ENCODE results near the gene TIMM13. TPM values are rescaled to one million over a fixed set of nuclear protein-coding genes. Genes with fewer than 3 reads are reported as not detected.

Gene TIMM13
- polyA plus RNA-seq, 2 of the 4 experiments (the other 2 are of a cell fraction): 24.7 to 81.2 TPM

GRCh38 chr19:2410023-2410422 lies 17.4 kb downstream of the TIMM13 start:
- H3K27ac ChIP-seq: no peak overlapping the region
- DNase-seq (ENCODE audit: low read depth in 1 of 2, low spot score in 1 of 2) (no peak), FAIRE-seq (no peak), ATAC-seq (no peak)
- ChIA-PET CTCF (interaction anchor here (1.8 to 3.0 kb wide), 2 partner anchors 14 to 17 kb away, joined by 6 to 8 read pairs; no protein-coding TSS in a partner anchor), POLR2A (no interaction called here)
- H3K4me1 ChIP-seq: no peaks in the 10 kb centered on the region
- H3K9me3 ChIP-seq: no peaks in the 10 kb centered on the region
- TF ChIP-seq HOXB5 (CRISPR knock-in tag; IDR thresholded peaks at IDR 0.05): no peak
- no peak for TF ChIP-seq REST (IDR thresholded peaks at IDR 0.05)
- TF ChIP-seq FOSL2 (IDR thresholded peaks at IDR 0.05): no peak
- no peak for TF ChIP-seq FOSL2 (CRISPR knock-in tag; IDR thresholded peaks at IDR 0.05)
- no peak for TF ChIP-seq PHF8 (IDR thresholded peaks at IDR 0.05; ENCODE audit: borderline replicate concordance, low read depth)
- no peak for TF ChIP-seq ZFP36 (IDR thresholded peaks at IDR 0.05; ENCODE audit: borderline replicate concordance, partially characterized antibody)
- TF ChIP-seq FOSB (CRISPR knock-in tag; IDR thresholded peaks at IDR 0.05): no peak
- 65% methylated on average over 5 of the region's 7 CpGs for WGBS (ENCODE audit: missing lambda C conversion rate)
- no peak overlapping the region for H3K4me3 ChIP-seq
- no peak overlapping the region for H3K4me2 ChIP-seq

GRCh38 chr19:2409352-2409912 lies 18.0 kb downstream of the TIMM13 start:
- Histone ChIP-seq H3K9me3 (no peaks in the 10 kb centered on the region), H3K4me3 (no peak overlapping the region), H3K4me1 (no peaks in the 10 kb centered on the region), H3K27ac (no peak overlapping the region), H3K4me2 (no peak overlapping the region)
- POLR2A ChIA-PET: no interaction called here
- CTCF ChIA-PET: interaction anchor here (3.0 kb wide), 1 partner anchor 17 kb away, joined by 8 read pairs; no protein-coding TSS in a partner anchor
- TF ChIP-seq JUNB (IDR thresholded peaks at IDR 0.05) (no peak), HOXB13 (CRISPR knock-in tag; IDR thresholded peaks at IDR 0.05; ENCODE audit: low read depth) (no peak), CBX2 (IDR thresholded peaks at IDR 0.05; ENCODE audit: borderline replicate concordance, low read depth) (no peak), ELK1 (IDR thresholded peaks at IDR 0.05; ENCODE audit: low read depth, low read length) (no peak), POLR2AphosphoS2 (conservative IDR thresholded peaks at IDR 0.05; ENCODE audit: low read length) (no peak), HDAC2 (IDR thresholded peaks at IDR 0.05) (no peak), JUN (IDR thresholded peaks at IDR 0.05) (no peak), CBX8 (IDR thresholded peaks at IDR 0.05) (no peak), SMC3 (IDR thresholded peaks at IDR 0.05) (no peak), BCL3 (IDR thresholded peaks at IDR 0.05) (no peak)
- 70% methylated on average over 7 of the region's 7 CpGs for WGBS (ENCODE audit: missing lambda C conversion rate)
- DNase-seq (ENCODE audit: low read depth in 1 of 2, low spot score in 1 of 2) (no peak), FAIRE-seq (no peak), ATAC-seq (no peak)

- ChIA-PET CTCF (no interaction called here), POLR2A (no interaction called here)
- WGBS (ENCODE audit: missing lambda C conversion rate): 83% methylated on average over 25 of the region's 25 CpGs
- no peak overlapping the region for H3K4me2 ChIP-seq
- no peak for ATAC-seq
- no peak for FAIRE-seq
- H3K9me3 ChIP-seq: no peaks in the 10 kb centered on the region
- no peak overlapping the region for H3K4me3 ChIP-seq
- no peaks in the 10 kb centered on the region for H3K4me1 ChIP-seq
- H3K27ac ChIP-seq: no peak overlapping the region
- no peak for DNase-seq (ENCODE audit: low read depth in 1 of 2, low spot score in 1 of 2)
- TF ChIP-seq MAZ (IDR thresholded peaks at IDR 0.05; ENCODE audit: borderline replicate concordance, low read depth, low read length): no peak
- no peak for TF ChIP-seq EP300 (IDR thresholded peaks at IDR 0.05)
- no peak for TF ChIP-seq RCOR1 (IDR thresholded peaks at IDR 0.05; ENCODE audit: low read depth, low read length)
- TF ChIP-seq JUN (IDR thresholded peaks at IDR 0.05): no peak
Measured at GRCh38 chr19:2408247-2408646, 19.1 kb downstream of the TIMM13 start.
